MM.1S (cell line): Measurements from ENCODE around the gene MRPL54.

Experiments
- DNase-seq: peaks from one replicate; pipeline ENCODE4 v3.0.0-alpha.2; 2015
- H2AFZ ChIP-seq: fragments of 300-600 bp; sonication (generic); 2 replicates; pipeline ENCODE4 v1.6.0; 2016; ENCODE audit warnings: antibody characterized with exemption, low read length
- H3F3A ChIP-seq: fragments of 300-600 bp; sonication (generic); 2 replicates; pipeline ENCODE4 v1.6.1; 2016; ENCODE audit warnings: mild to moderate bottlenecking, antibody characterized with exemption, low read length, moderate library complexity, mixed read lengths; ENCODE audit not compliant: insufficient read depth
- H3K27ac ChIP-seq: fragments of 300-600 bp; sonication (generic); 2 replicates; pipeline ENCODE4 v1.5.1; 2016; ENCODE audit warnings: mild to moderate bottlenecking, low read length
- H3K27me3 ChIP-seq: fragments of 300-600 bp; sonication (generic); replicated peaks from 2 replicates; pipeline ENCODE4 v1.6.0; 2016; ENCODE audit warnings: low read length; ENCODE audit not compliant: insufficient read depth
- H3K36me3 ChIP-seq: fragments of 300-600 bp; sonication (generic); replicated peaks from 2 replicates; pipeline ENCODE4 v1.6.1; 2016; ENCODE audit warnings: mild to moderate bottlenecking, low read length, mixed read lengths; ENCODE audit not compliant: insufficient read depth
- H3K4me1 ChIP-seq: fragments of 300-600 bp; sonication (generic); 2 replicates; pipeline ENCODE4 v1.6.1; 2016; ENCODE audit warnings: low read length, mixed read lengths
- H3K4me2 ChIP-seq: fragments of 300-600 bp; sonication (generic); 2 replicates; pipeline ENCODE4 v1.6.0; 2016; ENCODE audit warnings: low read depth, low read length
- H3K4me3 ChIP-seq: fragments of 300-600 bp; sonication (generic); 2 replicates; pipeline ENCODE4 v1.5.1; 2016; ENCODE audit warnings: low read length, mixed read lengths
- H3K79me2 ChIP-seq: fragments of 300-600 bp; sonication (generic); 2 replicates; pipeline ENCODE4 v1.6.1; 2016; ENCODE audit warnings: mixed run types, low read length, mixed read lengths
- H3K9ac ChIP-seq: fragments of 300-600 bp; sonication (generic); 2 replicates; pipeline ENCODE4 v1.6.1; 2016; ENCODE audit warnings: low read length, mixed read lengths
- H3K9me2 ChIP-seq: fragments of 300-600 bp; sonication (generic); replicated peaks from 2 replicates; pipeline ENCODE4 v1.6.1; 2016; ENCODE audit warnings: mild to moderate bottlenecking, low read length, mixed read lengths; ENCODE audit not compliant: insufficient read depth
- H3K9me3 ChIP-seq: fragments of 300-600 bp; sonication (generic); replicated peaks from 2 replicates; pipeline ENCODE4 v1.6.1; 2016; ENCODE audit warnings: mild to moderate bottlenecking, low read length, mixed read lengths; ENCODE audit not compliant: insufficient read depth
- H4K20me1 ChIP-seq: fragments of 300-600 bp; sonication (generic); 2 replicates; pipeline ENCODE4 v1.6.1; 2016; ENCODE audit warnings: mild to moderate bottlenecking, low read length, moderate library complexity, mixed read lengths; ENCODE audit not compliant: insufficient read depth
- CTCF ChIP-seq: fragments of 300-600 bp; sonication (generic); IDR thresholded peaks from 2 replicates; pipeline ENCODE4 v1.5.1; 2016; ENCODE audit warnings: antibody characterized with exemption, low read length, mixed read lengths
- EZH2 ChIP-seq: fragments of 300-600 bp; sonication (generic); optimal IDR thresholded peaks from 2 replicates; pipeline ENCODE3; 2017; ENCODE audit warnings: low read depth, mild to moderate bottlenecking, antibody characterized with exemption, low read length, mixed read lengths
- EZH2phosphoT487 ChIP-seq: fragments of 300-600 bp; sonication (generic); IDR thresholded peaks from 2 replicates; pipeline ENCODE4 v1.6.1; 2018; ENCODE audit warnings: antibody characterized with exemption, low read length

Gene MRPL54

GRCh38 chr19:3771906-3772455 lies 9.5 kb downstream of the MRPL54 start, which contains the start of gene RAX2:
Gene RAX2 (minus strand): TSS chr19:3772228. CDS start chr19:3771742, 486 bp downstream.
- peaks cover 18% of the 10 kb centered on the region for H3K27me3 ChIP-seq
- H3K4me1 ChIP-seq = no peaks in the 10 kb centered on the region
- no peaks in the 10 kb centered on the region for H3F3A ChIP-seq
- no peak within 1 kb of the TSS for H3K27ac ChIP-seq
- TF ChIP-seq EZH2 = no peak
- no peak for TF ChIP-seq CTCF
- no peak for TF ChIP-seq EZH2phosphoT487
- no peak within 1 kb of the TSS for H3K9ac ChIP-seq
- H2AFZ ChIP-seq = no peak within 1 kb of the TSS
- H3K79me2 ChIP-seq = no peaks in the 10 kb centered on the region; the same call in 1 of the 2 replicates
- H3K4me3 ChIP-seq = no peak within 1 kb of the TSS
- no peak for DNase-seq
- H3K36me3 ChIP-seq = no peaks in the 10 kb centered on the region
- H3K9me3 ChIP-seq = no peaks in the 10 kb centered on the region
- no peaks in the 10 kb centered on the region for H4K20me1 ChIP-seq
- H3K9me2 ChIP-seq = no peaks in the 10 kb centered on the region
- no peak within 1 kb of the TSS for H3K4me2 ChIP-seq

- Histone ChIP-seq H3K4me3 (no peak overlapping the region), H3K4me1 (no peaks in the 10 kb centered on the region), H3K4me2 (no peak overlapping the region), H3K27ac (no peak overlapping the region), H4K20me1 (no peaks in the 10 kb centered on the region), H3K9me2 (no peaks in the 10 kb centered on the region), H3K36me3 (no peaks in the 10 kb centered on the region), H3K9ac (no peak overlapping the region), H2AFZ (no peak overlapping the region), H3K27me3 (peaks cover 32% of the 10 kb centered on the region), H3K9me3 (no peaks in the 10 kb centered on the region), H3F3A (no peaks in the 10 kb centered on the region), H3K79me2 (no peaks in the 10 kb centered on the region)
- TF ChIP-seq EZH2 = no peak
- no peak for TF ChIP-seq EZH2phosphoT487
- TF ChIP-seq CTCF = no peak
- no peak for DNase-seq
Measured at GRCh38 chr19:3773814-3774515, 11.5 kb downstream of the MRPL54 start.

- no peaks in the 10 kb centered on the region for H3F3A ChIP-seq
- DNase-seq = no peak
- H3K27me3 ChIP-seq = peaks cover 38% of the 10 kb centered on the region
Measured at GRCh38 chr19:3774621-3775373, 12.3 kb downstream of the MRPL54 start.

More at GRCh38 chr19:3774621-3775373, 12.3 kb downstream of the MRPL54 start:
- Histone ChIP-seq H3K36me3 (no peaks in the 10 kb centered on the region), H3K4me1 (no peaks in the 10 kb centered on the region), H3K4me3 (no peak overlapping the region), H3K9me3 (no peaks in the 10 kb centered on the region), H3K4me2 (no peak overlapping the region), H4K20me1 (no peaks in the 10 kb centered on the region), H3K9me2 (no peaks in the 10 kb centered on the region), H3K27ac (no peak overlapping the region), H2AFZ (no peak overlapping the region), H3K9ac (no peak overlapping the region), H3K79me2 (no peaks in the 10 kb centered on the region)
- TF ChIP-seq EZH2phosphoT487 = no peak
- no peak for TF ChIP-seq CTCF
- no peak for TF ChIP-seq EZH2
